SK-N-MC (cell line): ENCODE data around the gene SLC66A1.

ENCODE experiments used
- EZH2 ChIP-seq: fragments of 200-600 bp; sonication (generic); IDR thresholded peaks from one replicate; pipeline ENCODE4 v1.6.1; 2017; ENCODE audit warnings: antibody characterized with exemption
- FOXP2 ChIP-seq: optimal IDR thresholded peaks from 2 replicates; pipeline ENCODE3; 2011; ENCODE audit warnings: mild to moderate bottlenecking, moderate library complexity; ENCODE audit not compliant: insufficient read depth; ENCODE audit errors: extremely low read length, control extremely low read depth
- POLR2AphosphoS5 ChIP-seq: IDR thresholded peaks from 2 replicates; pipeline ENCODE4 v1.6.1; 2012; ENCODE audit warnings: mild to moderate bottlenecking, low read depth, low read length, borderline replicate concordance

DNA sequence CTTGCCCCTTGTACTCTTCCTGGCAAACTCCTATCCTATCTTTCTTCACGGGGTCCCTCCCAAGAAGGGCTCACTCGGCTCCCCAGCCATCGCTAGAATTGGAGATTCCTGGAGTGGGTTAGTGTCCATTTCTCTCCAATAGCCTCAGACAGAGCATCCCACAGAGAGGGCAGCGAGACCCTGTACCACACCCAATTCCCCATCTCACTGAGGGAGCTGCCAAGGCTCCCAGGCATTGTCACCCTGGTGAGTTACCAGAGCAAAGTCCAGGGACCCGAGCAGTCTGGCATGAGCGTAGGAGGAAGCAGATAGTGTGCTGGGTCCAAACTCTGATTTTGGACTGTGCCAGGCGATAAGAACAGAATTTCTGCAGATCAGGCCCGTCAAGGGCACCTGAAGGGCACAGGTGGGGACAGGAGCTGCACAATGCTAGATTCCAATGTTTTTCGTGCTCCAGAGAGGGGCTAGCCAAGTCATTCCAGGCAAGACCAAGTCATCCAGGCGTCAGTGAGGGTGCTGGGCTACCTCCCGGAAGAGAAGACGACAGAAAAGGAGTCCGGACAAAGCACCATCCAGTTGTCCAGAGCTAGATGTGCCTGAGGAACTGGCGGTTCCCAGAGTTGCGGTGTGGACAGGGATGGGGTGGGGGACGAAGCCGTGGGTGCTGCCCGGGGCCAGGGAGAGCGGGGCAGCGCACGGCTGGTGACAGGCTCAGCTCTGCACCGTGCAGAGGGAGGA, 38.9 kb upstream of the SLC66A1 start:
- TF ChIP-seq POLR2AphosphoS5 (no peak), EZH2 (no peak), FOXP2 (no peak)
